Subcutaneous adipose tissue (tissue), 4 donors: ENCODE data around the gene THSD4. TPM values are rescaled to one million over a fixed set of nuclear protein-coding genes. Genes with fewer than 3 reads are reported as not detected.

Experiments
- CTCF ChIP-seq: fragments of 450-650 bp; IDR thresholded peaks from one replicate; pipeline ENCODE4 v1.5.1; 2016; ENCODE audit warnings: low read depth, mild to moderate bottlenecking, control low read depth, antibody characterized with exemption, moderate library complexity
- total RNA-seq, 4 donors: library from RNA; depleted of rRNA; stranded (reverse); fragments of >200 nt; gene quantifications; one replicate each; pipeline ENCODE4 v1.1.0, GENCODE V29; 2016

The THSD4 gene
- total RNA-seq, 4 donors from 2014 or later, result 0.17 to 0.94 (median 0.63) TPM

GRCh38 chr15:71697236-71697635 is 582.0 kb downstream of the THSD4 start:
- TF ChIP-seq CTCF, result no peak

GRCh38 chr15:71698030-71698429 is 582.8 kb downstream of the THSD4 start:
- TF ChIP-seq CTCF, result no peak

- TF ChIP-seq CTCF, result no peak
Measured at GRCh38 chr15:71698742-71699141, 583.5 kb downstream of the THSD4 start.

GRCh38 chr15:71699977-71700376 is 584.7 kb downstream of the THSD4 start:
- no peak for TF ChIP-seq CTCF

GRCh38 chr15:71701808-71702207 is 586.5 kb downstream of the THSD4 start:
- TF ChIP-seq CTCF, result no peak

- TF ChIP-seq CTCF, result no peak
Measured at GRCh38 chr15:71702496-71702895, 587.2 kb downstream of the THSD4 start.

GRCh38 chr15:71705151-71705550 is 589.9 kb downstream of the THSD4 start:
- TF ChIP-seq CTCF, result no peak
